Kidney epithelial cell (primary cell): ENCODE measurements around the gene RAD23A. TPM values are rescaled to one million over a fixed set of nuclear protein-coding genes. Genes with fewer than 3 reads are reported as not detected.
"Not testable (repeated sequence)": the region's sequence is repeated elsewhere in the genome, so short reads cannot be mapped to it uniquely, and the experiment has no call there.

Experiments used
- DNase-seq: peaks from one replicate; pipeline ENCODE4 v3.0.0-alpha.2; 2010; ENCODE audit warnings: low read depth
- H3K27me3 ChIP-seq: 2 replicates; pipeline ENCODE4 v1.6.0; 2011; ENCODE audit warnings: low read length; ENCODE audit not compliant: control insufficient read depth, insufficient read depth
- H3K36me3 ChIP-seq: 2 replicates; pipeline ENCODE4 v1.5.1; 2011; ENCODE audit warnings: low read length; ENCODE audit not compliant: control insufficient read depth, insufficient read depth
- H3K4me3 ChIP-seq: 2 replicates; pipeline ENCODE4 v1.5.1; 2011; ENCODE audit warnings: low read depth, mild to moderate bottlenecking, control low read depth, low read length
- total RNA-seq: library from RNA; depleted of rRNA; stranded (reverse); fragments of >200 nt; gene quantifications from 2 replicates; pipeline ENCODE4 v1.2.3, GENCODE V29; 2015
- TF ChIP-seq, protein P1 (sequence below): IDR thresholded peaks from 2 replicates; pipeline ENCODE4 v1.5.1; 2011; ENCODE audit warnings: mild to moderate bottlenecking, moderate library complexity, low read length, control low read depth, inconsistent platforms; ENCODE audit not compliant: insufficient read depth, poor library complexity, severe bottlenecking

The RAD23A gene
- total RNA-seq, 1 donor from 2014 or later: 138 TPM

DNA sequence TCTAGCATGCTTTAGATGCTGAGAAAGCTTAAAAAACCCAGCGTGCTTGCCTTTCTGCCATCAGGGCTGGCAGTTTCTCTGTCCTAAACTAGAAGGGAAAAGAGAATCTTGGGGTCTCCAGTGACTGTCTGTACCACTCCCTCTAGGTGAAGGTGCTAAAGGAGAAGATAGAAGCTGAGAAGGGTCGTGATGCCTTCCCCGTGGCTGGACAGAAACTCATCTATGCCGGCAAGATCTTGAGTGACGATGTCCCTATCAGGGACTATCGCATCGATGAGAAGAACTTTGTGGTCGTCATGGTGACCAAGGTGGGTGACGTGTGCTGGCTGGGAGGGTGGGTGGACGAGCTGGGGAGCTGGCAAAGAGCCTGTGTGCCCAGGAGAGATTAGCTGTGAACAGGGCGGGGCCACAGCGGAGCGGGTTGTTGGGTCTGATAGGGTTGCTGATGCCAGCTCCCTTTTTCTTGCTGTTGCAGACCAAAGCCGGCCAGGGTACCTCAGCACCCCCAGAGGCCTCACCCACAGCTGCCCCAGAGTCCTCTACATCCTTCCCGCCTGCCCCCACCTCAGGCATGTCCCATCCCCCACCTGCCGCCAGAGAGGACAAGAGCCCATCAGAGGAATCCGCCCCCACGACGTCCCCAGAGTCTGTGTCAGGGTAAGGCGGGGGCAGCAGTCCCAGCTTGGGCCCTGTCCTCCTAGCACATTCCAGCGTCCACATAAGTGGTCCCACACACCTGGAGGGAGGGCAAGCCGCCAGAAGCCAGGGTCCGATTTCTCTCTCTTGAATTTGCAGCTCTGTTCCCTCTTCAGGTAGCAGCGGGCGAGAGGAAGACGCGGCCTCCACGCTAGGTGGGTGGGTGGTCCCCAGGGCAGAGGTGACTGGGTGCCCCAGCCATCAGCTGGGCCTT is 2.3 kb downstream of the RAD23A start:
- Histone ChIP-seq H3K36me3 (peaks cover 4% of the 10 kb centered on the region), H3K4me3 (no peak overlapping the region), H3K27me3 (no peaks in the 10 kb centered on the region)
- DNase-seq: no peak
- TF ChIP-seq, protein P1, sequence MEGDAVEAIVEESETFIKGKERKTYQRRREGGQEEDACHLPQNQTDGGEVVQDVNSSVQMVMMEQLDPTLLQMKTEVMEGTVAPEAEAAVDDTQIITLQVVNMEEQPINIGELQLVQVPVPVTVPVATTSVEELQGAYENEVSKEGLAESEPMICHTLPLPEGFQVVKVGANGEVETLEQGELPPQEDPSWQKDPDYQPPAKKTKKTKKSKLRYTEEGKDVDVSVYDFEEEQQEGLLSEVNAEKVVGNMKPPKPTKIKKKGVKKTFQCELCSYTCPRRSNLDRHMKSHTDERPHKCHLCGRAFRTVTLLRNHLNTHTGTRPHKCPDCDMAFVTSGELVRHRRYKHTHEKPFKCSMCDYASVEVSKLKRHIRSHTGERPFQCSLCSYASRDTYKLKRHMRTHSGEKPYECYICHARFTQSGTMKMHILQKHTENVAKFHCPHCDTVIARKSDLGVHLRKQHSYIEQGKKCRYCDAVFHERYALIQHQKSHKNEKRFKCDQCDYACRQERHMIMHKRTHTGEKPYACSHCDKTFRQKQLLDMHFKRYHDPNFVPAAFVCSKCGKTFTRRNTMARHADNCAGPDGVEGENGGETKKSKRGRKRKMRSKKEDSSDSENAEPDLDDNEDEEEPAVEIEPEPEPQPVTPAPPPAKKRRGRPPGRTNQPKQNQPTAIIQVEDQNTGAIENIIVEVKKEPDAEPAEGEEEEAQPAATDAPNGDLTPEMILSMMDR: no peak

- TF ChIP-seq, protein P1: no peak
- no peak for DNase-seq
- H3K4me3 ChIP-seq: no peak overlapping the region
- H3K27me3 ChIP-seq: no peaks in the 10 kb centered on the region
- peaks cover 3% of the 10 kb centered on the region for H3K36me3 ChIP-seq
Measured at GRCh38 chr19:12948612-12949362, 3.1 kb downstream of the RAD23A start.

- H3K4me3 ChIP-seq: no peak overlapping the region
- TF ChIP-seq, protein P1: no peak
Measured at GRCh38 chr19:12949363-12950283, 4.0 kb downstream of the RAD23A start.

DNA sequence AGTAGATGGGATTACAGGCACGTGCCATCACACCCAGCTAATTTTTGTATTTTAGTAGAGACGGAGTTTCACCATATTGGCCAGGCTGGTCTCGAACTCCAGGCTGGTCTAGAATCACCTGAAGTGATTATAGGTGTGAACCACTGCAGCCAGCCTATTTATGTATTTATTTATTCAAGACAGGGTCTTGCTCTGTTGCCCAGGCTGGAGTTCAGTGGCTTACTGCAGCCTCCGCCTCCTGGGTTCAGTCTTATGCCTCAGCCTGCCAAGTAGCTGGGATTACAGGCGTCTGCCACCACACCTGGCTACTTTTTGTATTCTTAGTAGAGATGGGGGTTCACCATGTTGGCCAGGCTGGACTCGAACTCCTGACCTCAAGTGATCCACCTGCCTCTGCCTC is 6.4 kb downstream of the RAD23A start:
- H3K36me3 ChIP-seq: not testable (repeated sequence)

More at GRCh38 chr19:12949363-12950283, 4.0 kb downstream of the RAD23A start:
- peaks cover 3% of the 10 kb centered on the region for H3K36me3 ChIP-seq
- H3K27me3 ChIP-seq: no peaks in the 10 kb centered on the region
- no peak for DNase-seq

DNA sequence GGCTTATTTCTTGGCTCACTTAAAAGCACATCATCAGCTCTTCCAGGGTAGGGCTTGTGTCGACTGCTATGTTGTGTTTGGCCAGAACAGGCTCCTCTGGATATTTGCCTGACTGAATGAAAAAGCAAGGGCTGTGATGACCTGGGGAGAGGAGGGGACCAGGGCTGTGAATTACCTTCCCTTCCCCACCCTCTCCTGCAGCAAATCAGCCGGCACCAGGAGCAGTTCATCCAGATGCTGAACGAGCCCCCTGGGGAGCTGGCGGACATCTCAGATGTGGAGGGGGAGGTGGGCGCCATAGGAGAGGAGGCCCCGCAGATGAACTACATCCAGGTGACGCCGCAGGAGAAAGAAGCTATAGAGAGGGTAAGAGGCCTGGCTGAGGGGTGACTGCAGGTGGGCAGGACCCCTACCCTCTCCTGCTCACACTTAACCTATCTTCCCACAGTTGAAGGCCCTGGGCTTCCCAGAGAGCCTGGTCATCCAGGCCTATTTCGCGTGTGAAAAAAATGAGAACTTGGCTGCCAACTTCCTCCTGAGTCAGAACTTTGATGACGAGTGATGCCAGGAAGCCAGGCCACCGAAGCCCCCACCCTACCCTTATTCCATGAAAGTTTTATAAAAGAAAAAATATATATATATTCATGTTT is 7.0 kb downstream of the RAD23A start:
- peaks cover 4% of the 10 kb centered on the region for H3K36me3 ChIP-seq
- TF ChIP-seq, protein P1: no peak

More for the DNA sequence above, 6.4 kb downstream of the RAD23A start:
- DNase-seq, H3K27me3 ChIP-seq, H3K4me3 ChIP-seq: not testable (repeated sequence)

More for the DNA sequence above, 7.0 kb downstream of the RAD23A start:
- DNase-seq: no peak
- H3K27me3 ChIP-seq: no peaks in the 10 kb centered on the region
- no peak overlapping the region for H3K4me3 ChIP-seq
